ENCODE data around the gene UGT2A1. TPM values are rescaled to one million over a fixed set of nuclear protein-coding genes. Genes with fewer than 3 reads are reported as not detected.

UGT2A1 gene
- polyA plus RNA-seq, 3 donors = 3.7 to 19.4 (median 17.1) TPM

GRCh38 chr4:69594382-69594781, 58.7 kb downstream of the UGT2A1 start:
- DNase-seq = no peak

DNA sequence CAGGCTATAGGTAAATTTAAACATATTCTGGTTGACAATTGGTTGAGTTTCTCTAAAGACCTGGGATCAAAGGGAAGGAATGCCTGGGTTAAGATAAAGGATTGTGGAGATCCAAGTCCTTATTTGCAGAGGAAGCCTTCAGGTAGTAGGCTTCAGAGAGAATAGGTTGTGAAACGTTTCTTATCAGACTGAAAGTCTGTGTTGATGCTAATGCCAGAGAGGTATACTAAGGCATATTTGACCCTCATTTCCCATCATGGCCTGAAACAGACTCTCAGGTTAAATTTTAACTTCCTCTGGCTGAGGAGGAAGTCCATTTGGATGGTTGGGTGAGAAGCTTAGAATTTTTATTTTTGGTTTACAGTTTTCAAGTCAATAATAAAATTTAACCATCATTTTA, 61.7 kb downstream of the UGT2A1 start:
- DNase-seq = no peak

- DNase-seq = no peak
Measured at GRCh38 chr4:69589884-69590283, 63.2 kb downstream of the UGT2A1 start.

- no peak for DNase-seq
Measured at GRCh38 chr4:69584135-69584534, 68.9 kb downstream of the UGT2A1 start.

GRCh38 chr4:69583543-69583942, 69.5 kb downstream of the UGT2A1 start:
- DNase-seq = no peak

- no peak for DNase-seq
Measured at GRCh38 chr4:69577245-69577644, 75.8 kb downstream of the UGT2A1 start.

GRCh38 chr4:69576251-69576877, 76.7 kb downstream of the UGT2A1 start:
- no peak for DNase-seq

DNA sequence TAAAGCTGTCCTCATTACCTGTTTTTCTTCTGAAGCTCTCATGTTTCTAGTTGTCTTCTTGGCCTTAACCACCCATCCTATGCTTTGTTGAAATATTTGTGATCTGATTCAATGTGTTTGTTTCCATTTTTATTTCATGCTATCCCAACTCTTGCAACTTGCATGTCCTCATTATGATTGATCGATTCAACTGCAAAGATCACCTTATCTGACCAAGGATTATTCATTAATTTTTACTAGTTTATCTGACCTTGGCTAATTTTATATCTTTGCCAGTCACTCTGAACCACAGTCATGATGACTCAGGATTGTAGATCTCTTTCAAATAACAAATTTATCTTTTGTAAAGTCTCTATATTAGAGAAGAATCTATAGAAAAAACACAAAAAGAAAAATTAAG, 84.3 kb downstream of the UGT2A1 start:
- DNase-seq = no peak

- no peak for DNase-seq
Measured at GRCh38 chr4:69563424-69563823, 89.6 kb downstream of the UGT2A1 start.

DNA sequence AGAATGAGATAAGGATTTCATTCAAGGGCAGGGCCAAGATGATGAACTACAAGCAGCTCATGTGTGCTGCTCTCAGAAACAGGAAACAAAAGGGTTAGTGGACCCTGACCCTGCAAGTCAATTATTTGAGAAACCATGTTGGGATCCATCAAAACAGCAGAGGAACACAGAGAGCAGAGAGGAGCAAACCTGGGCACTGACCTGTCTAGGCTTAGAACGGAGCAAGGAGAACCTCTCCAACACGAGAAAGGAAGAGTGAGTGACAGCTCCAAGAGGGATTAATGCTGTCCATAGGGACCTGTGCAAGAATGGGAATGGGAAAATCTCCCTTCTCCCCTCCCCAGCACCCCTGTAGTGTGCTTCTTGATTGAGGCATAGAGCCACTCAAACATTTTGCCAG, 103.4 kb downstream of the UGT2A1 start:
- no peak for DNase-seq

- no peak for DNase-seq
Measured at GRCh38 chr4:69546134-69546765, 106.8 kb downstream of the UGT2A1 start.

Other genes starting within 250 kb of the UGT2A1 start
- under 1 TPM; 0.73 to 0.87 (median 0.86) TPM for gene UGT2B4, start 157.3 kb downstream of the UGT2A1 start, polyA plus RNA-seq (ENCODE audit: insufficient read length in 3 of 3)
- gene UGT2A2, start 13.6 kb downstream of the UGT2A1 start, polyA plus RNA-seq (ENCODE audit: insufficient read length in 3 of 3) = not detected
- gene SULT1B1, start 107.4 kb upstream of the UGT2A1 start, polyA plus RNA-seq (ENCODE audit: insufficient read length in 3 of 3) = under 1 TPM; 0.64 to 0.89 (median 0.78) TPM
- gene SULT1E1, start 206.9 kb upstream of the UGT2A1 start, polyA plus RNA-seq (ENCODE audit: insufficient read length in 3 of 3) = 100 to 1,000 TPM; 409 to 455 (median 413) TPM

Data from renal pelvis (tissue), 4 donors.